BLaER1 treated with 17β-estradiol and CSF1 and Interleukin-3, amounts not matched to agents 10 nM and 100 nM (cell line): Measurements from ENCODE around the gene WFDC11.

Experiments used
- H3K27ac ChIP-seq, 11 experiments: shearing (Covaris generic); formaldehyde crosslinking; 2 replicates each; pipeline ENCODE4 v1.8.1; 2022
- H3K27me3 ChIP-seq, 11 experiments: shearing (Covaris generic); formaldehyde crosslinking; 2 replicates each; pipeline ENCODE4 v1.8.1; 2022
- H3K36me3 ChIP-seq, 11 experiments: shearing (Covaris generic); formaldehyde crosslinking; 2 replicates each; pipeline ENCODE4 v1.8.1; 2022
- H3K4me1 ChIP-seq, 10 experiments: shearing (Covaris generic); formaldehyde crosslinking; 2 replicates each; pipeline ENCODE4 v1.8.1; 2022
- H3K4me2 ChIP-seq, 11 experiments: shearing (Covaris generic); formaldehyde crosslinking; 2 replicates each; pipeline ENCODE4 v1.8.1; 2022
- H3K4me3 ChIP-seq, 10 experiments: shearing (Covaris generic); formaldehyde crosslinking; 2 replicates each; pipeline ENCODE4 v1.8.1; 2022
- H3K9ac ChIP-seq, 11 experiments: shearing (Covaris generic); formaldehyde crosslinking; 2 replicates each; pipeline ENCODE4 v1.8.1; 2022
- H3K9me3 ChIP-seq, 11 experiments: shearing (Covaris generic); formaldehyde crosslinking; replicated peaks in 1 of 11; 2 replicates each; pipeline ENCODE4 v1.8.1; 2022
- H4K20me1 ChIP-seq, 11 experiments: shearing (Covaris generic); formaldehyde crosslinking; 2 replicates each; pipeline ENCODE4 v1.8.1; 2022
- Cebpa-rat ChIP-seq, 11 experiments: shearing (Covaris generic); IDR thresholded peaks; 2 replicates each; pipeline ENCODE4 v1.8.1; 2022

Gene WFDC11

GRCh38 chr20:45631184-45631583, 38.9 kb downstream of the WFDC11 start, which contains the start of gene WFDC9:
WFDC9 (minus strand) TSS chr20:45631284; CDS start chr20:45610181, 21,103 bp downstream.
- no peak within 1 kb of the TSS for H3K4me3 ChIP-seq
- no peaks in the 10 kb centered on the region for H3K27me3 ChIP-seq
- H4K20me1 ChIP-seq: no peaks in the 10 kb centered on the region
- no peak within 1 kb of the TSS for H3K9ac ChIP-seq
- H3K9me3 ChIP-seq: peaks cover 0 to 1% (median 0%) of the 10 kb centered on the region in 11 experiments; a peak in 3 of 22 replicates
- no peak for TF ChIP-seq Cebpa-rat (IDR thresholded peaks at IDR 0.05)
- no peak within 1 kb of the TSS for H3K27ac ChIP-seq
- no peaks in the 10 kb centered on the region for H3K36me3 ChIP-seq
- peak within 1 kb of the TSS in 7 of 11 experiments; percentile 9 to 58 (median 34); a peak in 11 of 22 replicates for H3K4me2 ChIP-seq
- H3K4me1 ChIP-seq: peaks cover 0 to 11% (median 8%) of the 10 kb centered on the region in 10 experiments; a peak in 10 of 20 replicates

GRCh38 chr20:45630371-45630770, 39.7 kb downstream of the WFDC11 start:
- Histone ChIP-seq H3K4me3 (no peak overlapping the region), H4K20me1 (no peaks in the 10 kb centered on the region), H3K4me1 (peaks cover 0 to 11% (median 8%) of the 10 kb centered on the region in 10 experiments; a peak in 10 of 20 replicates), H3K9me3 (peaks cover 2 to 9% (median 7%) of the 10 kb centered on the region in 11 experiments; a peak in 18 of 22 replicates), H3K27me3 (no peaks in the 10 kb centered on the region), H3K36me3 (no peaks in the 10 kb centered on the region), H3K27ac (no peak overlapping the region), H3K9ac (no peak overlapping the region), H3K4me2 (no peak overlapping the region)
- TF ChIP-seq Cebpa-rat (IDR thresholded peaks at IDR 0.05): no peak

- Histone ChIP-seq H3K4me2 (peak within 1 kb of the TSS in 2 of 11 experiments; percentile 12 to 22; a peak in 1 of 22 replicates), H3K4me3 (no peak within 1 kb of the TSS), H3K9me3 (peaks cover 10 to 17% (median 15%) of the 10 kb centered on the region in 11 experiments)
These were observed 40.4 kb downstream of the WFDC11 start, which contains the start of gene WFDC10A for GRCh38 chr20:45629496-45630100. WFDC10A (plus strand) TSS chr20:45629739; CDS start chr20:45629814, 75 bp downstream.

GRCh38 chr20:45626540-45626939, 43.5 kb downstream of the WFDC11 start:
- Histone ChIP-seq H3K4me1 (peaks cover 0 to 9% (median 7%) of the 10 kb centered on the region in 10 experiments; a peak in 10 of 20 replicates), H4K20me1 (no peaks in the 10 kb centered on the region), H3K4me3 (no peak overlapping the region), H3K36me3 (no peaks in the 10 kb centered on the region), H3K27me3 (no peaks in the 10 kb centered on the region), H3K27ac (no peak overlapping the region), H3K4me2 (no peak overlapping the region), H3K9ac (no peak overlapping the region), H3K9me3 (peaks cover 12 to 24% (median 21%) of the 10 kb centered on the region in 11 experiments)
- TF ChIP-seq Cebpa-rat (IDR thresholded peaks at IDR 0.05): no peak

More at GRCh38 chr20:45629496-45630100, 40.4 kb downstream of the WFDC11 start, which contains the start of gene WFDC10A:
- Histone ChIP-seq H4K20me1 (no peaks in the 10 kb centered on the region), H3K27ac (no peak within 1 kb of the TSS), H3K27me3 (no peaks in the 10 kb centered on the region), H3K9ac (no peak within 1 kb of the TSS), H3K36me3 (no peaks in the 10 kb centered on the region), H3K4me1 (peaks cover 0 to 11% (median 8%) of the 10 kb centered on the region in 10 experiments; a peak in 10 of 20 replicates)
- TF ChIP-seq Cebpa-rat (IDR thresholded peaks at IDR 0.05): no peak

- no peak overlapping the region for H3K4me3 ChIP-seq
- H4K20me1 ChIP-seq: no peaks in the 10 kb centered on the region
- peaks cover 12 to 31% (median 25%) of the 10 kb centered on the region in 11 experiments for H3K9me3 ChIP-seq
- no peak for TF ChIP-seq Cebpa-rat (IDR thresholded peaks at IDR 0.05)
- H3K27me3 ChIP-seq: no peaks in the 10 kb centered on the region
- no peaks in the 10 kb centered on the region for H3K36me3 ChIP-seq
- no peaks in the 10 kb centered on the region; a peak in 1 of 20 replicates for H3K4me1 ChIP-seq
- no peak overlapping the region for H3K9ac ChIP-seq
- no peak overlapping the region for H3K27ac ChIP-seq
- H3K4me2 ChIP-seq: no peak overlapping the region
These were observed 48.4 kb downstream of the WFDC11 start for GRCh38 chr20:45621593-45621992.

GRCh38 chr20:45617591-45617990, 52.4 kb downstream of the WFDC11 start:
- no peak overlapping the region for H3K9ac ChIP-seq
- H3K27ac ChIP-seq: no peak overlapping the region
- H3K9me3 ChIP-seq: peaks cover 0 to 11% (median 5%) of the 10 kb centered on the region in 11 experiments; a peak in 11 of 22 replicates

GRCh38 chr20:45612314-45612713, 57.7 kb downstream of the WFDC11 start:
- H3K4me2 ChIP-seq: peak overlapping the region in 4 of 11 experiments; percentile 62 to 76 (median 65); a peak in 6 of 22 replicates
- no peak for TF ChIP-seq Cebpa-rat (IDR thresholded peaks at IDR 0.05)
- H4K20me1 ChIP-seq: no peaks in the 10 kb centered on the region
- H3K4me1 ChIP-seq: peaks cover 0 to 35% (median 14%) of the 10 kb centered on the region in 10 experiments; a peak in 17 of 20 replicates
- no peaks in the 10 kb centered on the region for H3K27me3 ChIP-seq
- no peak overlapping the region for H3K4me3 ChIP-seq
- no peak overlapping the region for H3K9ac ChIP-seq
- peaks cover 11 to 23% (median 14%) of the 10 kb centered on the region in 11 experiments for H3K9me3 ChIP-seq
- H3K36me3 ChIP-seq: no peaks in the 10 kb centered on the region; a peak in 1 of 22 replicates
- H3K27ac ChIP-seq: no peak overlapping the region

More at GRCh38 chr20:45617591-45617990, 52.4 kb downstream of the WFDC11 start:
- no peak for TF ChIP-seq Cebpa-rat (IDR thresholded peaks at IDR 0.05)
- H3K4me2 ChIP-seq: no peak overlapping the region
- H3K27me3 ChIP-seq: no peaks in the 10 kb centered on the region
- H3K4me3 ChIP-seq: no peak overlapping the region
- H4K20me1 ChIP-seq: no peaks in the 10 kb centered on the region
- H3K36me3 ChIP-seq: no peaks in the 10 kb centered on the region
- H3K4me1 ChIP-seq: peaks cover 0 to 6% (median 0%) of the 10 kb centered on the region in 10 experiments; a peak in 6 of 20 replicates

GRCh38 chr20:45611054-45611453, 59.0 kb downstream of the WFDC11 start:
- TF ChIP-seq Cebpa-rat (IDR thresholded peaks at IDR 0.05): no peak
- Histone ChIP-seq H3K36me3 (no peaks in the 10 kb centered on the region; a peak in 1 of 22 replicates), H3K4me3 (no peak overlapping the region), H3K9me3 (peaks cover 22 to 36% (median 26%) of the 10 kb centered on the region in 11 experiments), H3K9ac (no peak overlapping the region; a peak in 1 of 22 replicates), H4K20me1 (no peaks in the 10 kb centered on the region), H3K4me2 (peak overlapping the region in 10 of 11 experiments; percentile 24 to 76 (median 50); a peak in 19 of 22 replicates), H3K27me3 (no peaks in the 10 kb centered on the region), H3K27ac (peak overlapping the region in 5 of 11 experiments; percentile 29 to 59 (median 41); a peak in 11 of 22 replicates), H3K4me1 (peaks cover 0 to 35% (median 15%) of the 10 kb centered on the region in 10 experiments; a peak in 17 of 20 replicates)

GRCh38 chr20:45607810-45608209, 62.2 kb downstream of the WFDC11 start:
- Histone ChIP-seq H3K4me3 (no peak overlapping the region), H3K4me2 (no peak overlapping the region), H3K4me1 (peaks cover 0 to 32% (median 15%) of the 10 kb centered on the region in 10 experiments; a peak in 17 of 20 replicates), H3K9me3 (peaks cover 30 to 48% (median 40%) of the 10 kb centered on the region in 11 experiments), H3K9ac (no peak overlapping the region), H3K36me3 (no peaks in the 10 kb centered on the region; a peak in 1 of 22 replicates), H4K20me1 (no peaks in the 10 kb centered on the region), H3K27ac (no peak overlapping the region), H3K27me3 (no peaks in the 10 kb centered on the region)
- TF ChIP-seq Cebpa-rat (IDR thresholded peaks at IDR 0.05): no peak
